Fibroblast of the aortic adventitia (primary cell): ENCODE results near the gene OXA1L. TPM values are rescaled to one million over a fixed set of nuclear protein-coding genes. Genes with fewer than 3 reads are reported as not detected.

Source experiments
- DNase-seq: peaks from one replicate; pipeline ENCODE4 v3.0.0-alpha.2; 2010; ENCODE audit warnings: low read depth
- H3K4me3 ChIP-seq: 2 replicates; pipeline ENCODE4 v1.5.1; 2011; ENCODE audit warnings: low read depth, mild to moderate bottlenecking, control low read depth, low read length, moderate library complexity
- CTCF ChIP-seq: IDR thresholded peaks from 2 replicates; pipeline ENCODE4 v1.5.1; 2011; ENCODE audit warnings: mild to moderate bottlenecking, low read length, control low read depth, inconsistent platforms; ENCODE audit not compliant: insufficient read depth
- total RNA-seq: library from RNA; depleted of rRNA; stranded (reverse); fragments of >200 nt; gene quantifications from 2 replicates; pipeline ENCODE4 v1.2.3, GENCODE V29; 2012; ENCODE audit warnings: low replicate concordance

OXA1L gene
- total RNA-seq, 1 donor, result 66.4 TPM

- no peak for DNase-seq
Observed at GRCh38 chr14:22768947-22769346, 2.5 kb downstream of the OXA1L start.

GRCh38 chr14:22769369-22769768, 2.9 kb downstream of the OXA1L start:
- no peak for DNase-seq
- TF ChIP-seq CTCF, result no peak
- no peak overlapping the region for H3K4me3 ChIP-seq

More at GRCh38 chr14:22768947-22769346, 2.5 kb downstream of the OXA1L start:
- H3K4me3 ChIP-seq, result no peak overlapping the region
- TF ChIP-seq CTCF, result no peak

- no peak overlapping the region for H3K4me3 ChIP-seq
- TF ChIP-seq CTCF, result no peak
- DNase-seq, result no peak
Observed at GRCh38 chr14:22770481-22771187, 4.1 kb downstream of the OXA1L start.

- H3K4me3 ChIP-seq, result no peak overlapping the region
- no peak for DNase-seq
- TF ChIP-seq CTCF, result no peak
Observed at GRCh38 chr14:22772725-22773124, 6.2 kb downstream of the OXA1L start.

GRCh38 chr14:22773162-22774010, 6.9 kb downstream of the OXA1L start:
- no peak for TF ChIP-seq CTCF

DNA sequence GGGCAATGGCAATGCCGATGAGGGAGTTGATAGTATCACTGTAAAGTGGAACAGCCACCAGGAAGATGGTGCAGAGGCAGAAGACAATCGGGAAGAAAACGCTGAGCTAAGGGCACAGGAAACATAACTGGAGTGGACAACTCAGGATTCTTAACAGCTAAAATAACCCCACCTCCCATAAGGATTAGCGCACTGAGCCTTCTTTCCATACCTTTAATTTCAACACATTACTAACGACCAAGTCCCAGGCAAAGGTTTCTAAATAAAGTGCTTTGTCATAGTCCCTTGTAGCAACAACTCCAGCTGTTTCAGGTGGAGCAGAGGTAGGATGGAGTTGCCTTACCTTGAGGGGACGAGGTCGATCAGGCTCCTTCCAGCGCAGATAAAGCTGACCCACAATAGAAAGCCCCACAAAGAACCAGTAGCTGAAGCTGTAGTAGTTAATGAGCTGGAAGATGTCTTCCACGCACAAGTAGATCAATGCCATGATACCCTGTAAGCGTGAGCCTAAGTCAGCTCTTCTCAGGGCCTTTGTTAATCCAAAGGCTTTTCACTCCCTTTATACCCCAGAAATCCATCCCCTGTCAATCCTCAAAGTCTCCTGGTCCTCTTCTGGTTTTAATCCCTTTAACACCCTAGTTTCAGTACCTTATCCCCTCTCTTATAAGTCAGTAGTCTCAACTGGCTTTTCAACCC, 7.7 kb downstream of the OXA1L start:
- DNase-seq, result no peak
- no peak for TF ChIP-seq CTCF
- no peak overlapping the region for H3K4me3 ChIP-seq

More at GRCh38 chr14:22773162-22774010, 6.9 kb downstream of the OXA1L start:
- no peak for DNase-seq
- H3K4me3 ChIP-seq, result no peak overlapping the region
